IMR-90 (cell line): Measurements from ENCODE around the gene CHCHD1. TPM values are rescaled to one million over a fixed set of nuclear protein-coding genes. Genes with fewer than 3 reads are reported as not detected.
"Not testable (repeated sequence)": the region's sequence is repeated elsewhere in the genome, so short reads cannot be mapped to it uniquely, and the experiment has no call there.

Source experiments
- ATAC-seq: fragments of 200-7000 bp; cut with Tn5 transposase; 2 replicates; pipeline ENCODE4 v1.9.1; 2020; ENCODE audit warnings: low read depth, mild to moderate bottlenecking, moderate library complexity
- BruUV-seq: library from RNA; stranded (reverse); fragments of 400-500 nt; replicated peaks from 2 replicates; lab custom pipeline; 2021; lab: Mats Ljungman, UMichigan
- CTCF ChIA-PET: fragments of 300-600 bp; formaldehyde crosslinking; extraction: SDS; loops from one replicate; lab custom pipeline; 2021; ENCODE audit warnings: antibody characterized with exemption; lab: Yijun Ruan, JAX
- POLR2A ChIA-PET: fragments of 300-600 bp; sonication (Branson Sonifier 250); formaldehyde crosslinking; loops from one replicate; lab custom pipeline; 2022; ENCODE audit warnings: antibody characterized with exemption; ENCODE audit not compliant: unreplicated experiment; lab: Charles Lee
- DNase-seq: peaks from one replicate; pipeline ENCODE4 v3.0.0; 2013
- H2AFZ ChIP-seq: replicated peaks from 2 replicates; pipeline ENCODE3; 2013; ENCODE audit warnings: low read length, mild to moderate bottlenecking; ENCODE audit not compliant: poor library complexity
- H2AK5ac ChIP-seq: 2 replicates; pipeline ENCODE4 v1.6.1; 2013; ENCODE audit warnings: low read depth, low read length, inconsistent platforms
- H2AK9ac ChIP-seq: replicated peaks from 2 replicates; pipeline ENCODE3; 2013; ENCODE audit warnings: mild to moderate bottlenecking, low read depth, low read length, moderate library complexity; ENCODE audit not compliant: poor library complexity
- H2BK120ac ChIP-seq: 2 replicates; pipeline ENCODE4 v1.6.1; 2013; ENCODE audit warnings: low read depth, low read length, inconsistent platforms
- H2BK15ac ChIP-seq: 3 replicates; pipeline ENCODE4 v1.6.1; 2013; ENCODE audit warnings: low read depth, low read length, inconsistent platforms
- H2BK20ac ChIP-seq: 2 replicates; pipeline ENCODE4 v1.6.1; 2013; ENCODE audit warnings: low read depth, mild to moderate bottlenecking, inconsistent platforms, low read length, moderate library complexity
- H2BK5ac ChIP-seq: 2 replicates; pipeline ENCODE4 v1.6.1; 2013; ENCODE audit warnings: mild to moderate bottlenecking, low read depth, low read length, inconsistent platforms; ENCODE audit not compliant: poor library complexity, severe bottlenecking
- H3K14ac ChIP-seq: replicated peaks from 2 replicates; pipeline ENCODE4 v1.6.1; 2013; ENCODE audit warnings: low read depth, low read length, inconsistent platforms
- H3K18ac ChIP-seq: 2 replicates; pipeline ENCODE4 v1.6.1; 2013; ENCODE audit warnings: low read depth, low read length, control low read depth
- H3K23ac ChIP-seq: 2 replicates; pipeline ENCODE4 v1.6.1; 2013; ENCODE audit warnings: low read depth, low read length, inconsistent platforms
- H3K27ac ChIP-seq: 2 replicates; pipeline ENCODE4 v1.5.1; 2013; ENCODE audit warnings: mild to moderate bottlenecking, control low read depth, low read length; ENCODE audit not compliant: insufficient read depth
- H3K27me3 ChIP-seq: 2 replicates; pipeline ENCODE4 v1.6.1; 2013; ENCODE audit warnings: low read length; ENCODE audit not compliant: control insufficient read depth, insufficient read depth
- H3K36me3 ChIP-seq: 2 replicates; pipeline ENCODE4 v1.6.1; 2013; ENCODE audit warnings: low read length, mixed read lengths; ENCODE audit not compliant: control insufficient read depth, insufficient read depth
- H3K4ac ChIP-seq: 2 replicates; pipeline ENCODE4 v1.6.1; 2013; ENCODE audit warnings: low read depth, low read length, inconsistent platforms
- H3K4me1 ChIP-seq: 2 replicates; pipeline ENCODE4 v1.6.1; 2013; ENCODE audit warnings: low read length, mixed read lengths; ENCODE audit not compliant: control insufficient read depth, insufficient read depth
- H3K4me2 ChIP-seq: 2 replicates; pipeline ENCODE4 v1.6.1; 2013; ENCODE audit warnings: low read depth, mild to moderate bottlenecking, control low read depth, low read length, moderate library complexity
- H3K4me3 ChIP-seq: 2 replicates; pipeline ENCODE4 v1.5.1; 2013; ENCODE audit warnings: low read depth, mild to moderate bottlenecking, control low read depth, low read length, moderate library complexity; ENCODE audit not compliant: insufficient read depth
- H3K56ac ChIP-seq: 2 replicates; pipeline ENCODE4 v1.6.1; 2013; ENCODE audit warnings: low read length, inconsistent platforms; ENCODE audit not compliant: insufficient read depth; ENCODE audit errors: extremely low read depth
- H3K79me1 ChIP-seq, 2 experiments: 2 replicates each; pipeline ENCODE4 v1.6.1; 2013; ENCODE audit warnings: low read length in 2 of 2, inconsistent platforms in 1 of 2, low read depth in 1 of 2
- H3K9ac ChIP-seq: 2 replicates; pipeline ENCODE4 v1.6.1; 2013; ENCODE audit warnings: low read depth, low read length, control low read depth
- H3K9me1 ChIP-seq: 2 replicates; pipeline ENCODE4 v1.6.1; 2013; ENCODE audit warnings: low read length, inconsistent platforms; ENCODE audit not compliant: insufficient read depth
- H3K9me3 ChIP-seq: 2 replicates; pipeline ENCODE4 v1.6.1; 2013; ENCODE audit warnings: low read length; ENCODE audit not compliant: control insufficient read depth, insufficient read depth
- H4K20me1 ChIP-seq: 2 replicates; pipeline ENCODE4 v1.6.1; 2013; ENCODE audit warnings: low read length, inconsistent platforms; ENCODE audit not compliant: insufficient read depth
- H4K5ac ChIP-seq: 2 replicates; pipeline ENCODE4 v1.6.1; 2013; ENCODE audit warnings: mild to moderate bottlenecking, low read depth, low read length, control low read depth
- H4K8ac ChIP-seq, 2 experiments: 2 replicates each; pipeline ENCODE4 v1.6.1; 2013; ENCODE audit warnings: low read depth in 2 of 2, low read length in 2 of 2, control low read depth in 1 of 2, inconsistent platforms in 1 of 2
- H4K91ac ChIP-seq: 2 replicates; pipeline ENCODE4 v1.6.1; 2013; ENCODE audit warnings: low read depth, low read length, inconsistent platforms; ENCODE audit not compliant: insufficient read depth
- WGBS, 2 experiments: methylation state at CpG; one replicate each; pipeline versions ENCODE4 v1.1.5 to v1.1.7; 2013; ENCODE audit warnings: missing lambda C conversion rate in 2 of 2; ENCODE audit not compliant: insufficient read length in 1 of 2; ENCODE audit errors: extremely low coverage in 2 of 2; 5-methylcytosine and 5-hydroxymethylcytosine counted together
- dilution Hi-C: fragments of 300-500 bp; cut with HindIII; formaldehyde crosslinking; loops from one replicate; pipeline ENCODE4 v1.14.3; 2018; ENCODE audit warnings: low sequenced_read_pairs; ENCODE audit not compliant: unreplicated experiment
- in situ Hi-C: fragments of 300-500 bp; cut with MboI; formaldehyde crosslinking; loops from 3 replicates; pipeline ENCODE4 v1.14.3; 2019; ENCODE audit warnings: low sequenced_read_pairs, inconsistent platforms, mixed read lengths
- intact Hi-C: fragments of 100-400 bp; cut with micrococcal nuclease; formaldehyde crosslinking; loops from 2 replicates; pipeline ENCODE4 v1.10.0; 2022
- polyA plus RNA-seq, 3 experiments: library from polyadenylated mRNA; depleted of rRNA; stranded (reverse); fragments of >200 nt; gene quantifications; 2 replicates each; pipeline ENCODE4 v1.2.3, GENCODE V29; 2012; ENCODE audit warnings: low replicate concordance in 1 of 3
- total RNA-seq: library from RNA; depleted of rRNA; stranded (reverse); fragments of >200 nt; gene quantifications from 2 replicates; pipeline ENCODE4 v1.2.3, GENCODE V29; 2012

CHCHD1 gene
- total and polyA plus RNA-seq, 2 of the 4 experiments (the other 2 are of a cell fraction): 11.5 to 21.0 TPM

- POLR2A ChIA-PET, H3K27me3 ChIP-seq, H3K4me2 ChIP-seq, H2AFZ ChIP-seq, H3K9ac ChIP-seq, H3K23ac ChIP-seq, H3K9me3 ChIP-seq, CTCF ChIA-PET, in situ Hi-C loops, H2BK5ac ChIP-seq, H2AK5ac ChIP-seq, H3K4me1 ChIP-seq, H3K4ac ChIP-seq, H4K5ac ChIP-seq, H2BK20ac ChIP-seq, DNase-seq, ATAC-seq, BruUV-seq, H3K9me1 ChIP-seq, H3K27ac ChIP-seq, H3K18ac ChIP-seq, H2AK9ac ChIP-seq, H4K91ac ChIP-seq, dilution Hi-C loops, H3K14ac ChIP-seq, H4K20me1 ChIP-seq, H3K56ac ChIP-seq, H2BK120ac ChIP-seq, H2BK15ac ChIP-seq, H4K8ac ChIP-seq, H3K36me3 ChIP-seq, H3K4me3 ChIP-seq: not testable (repeated sequence)
- intact Hi-C loops: loop anchor here (10.0 kb wide), 1 partner anchor 216 kb away; no protein-coding TSS in a partner anchor
- WGBS, 2 experiments: 93% methylated on average over 3 of the region's 18 CpGs; no CpG with 5 or more reads in 1 of the 2 experiments
- peaks cover 16 to 44% of the 10 kb centered on the region in 2 experiments for H3K79me1 ChIP-seq
Observed at GRCh38 chr10:73740501-73741254, 41.2 kb upstream of the CHCHD1 start.
